Gastrocnemius medialis (tissue), 4 donors: ENCODE measurements around the gene SMTNL2. TPM values are rescaled to one million over a fixed set of nuclear protein-coding genes. Genes with fewer than 3 reads are reported as not detected.

Experiments
- ATAC-seq, 2 donors: fragments of 150-250 bp; one replicate each; pipeline ENCODE4 v1.9.1; 2016
- DNase-seq, 2 donors: peaks; one replicate each; pipeline ENCODE4 v3.0.0-alpha.2; 2019
- H3K27ac ChIP-seq, 4 donors: fragments of 200-600 bp; sonication (generic); 1 replicate in 1 of 4; 2 replicates in 3 of 4; pipeline ENCODE4 v1.5.1; 2016 to 2018; ENCODE audit warnings: mild to moderate bottlenecking in 2 of 4, moderate library complexity in 1 of 4
- H3K27me3 ChIP-seq, 3 donors: fragments of 200-600 bp; sonication (generic) in 2 of 3; 1 replicate in 1 of 3; 2 replicates in 2 of 3; pipeline versions ENCODE4 v1.5.1 to v1.6.0; 2016 to 2019; ENCODE audit warnings: mild to moderate bottlenecking in 1 of 3, moderate library complexity in 1 of 3
- H3K36me3 ChIP-seq, 2 donors: fragments of 200-600 bp; sonication (generic) in 1 of 2; one replicate each; pipeline ENCODE4 v1.5.1; 2017 to 2018
- H3K4me1 ChIP-seq, 2 donors: fragments of 200-600 bp; sonication (generic) in 1 of 2; one replicate each; pipeline ENCODE4 v1.5.1; 2016 to 2017; ENCODE audit warnings: mild to moderate bottlenecking in 2 of 2
- H3K4me3 ChIP-seq, 4 donors: fragments of 200-600 bp; sonication (generic) in 3 of 4; 1 replicate in 1 of 4; 2 replicates in 3 of 4; pipeline ENCODE4 v1.5.1; 2016 to 2019; ENCODE audit warnings: mild to moderate bottlenecking in 2 of 4
- H3K9me3 ChIP-seq, 3 donors: fragments of 200-600 bp; sonication (generic) in 2 of 3; 1 replicate in 1 of 3; 2 replicates in 2 of 3; pipeline ENCODE4 v1.5.1; 2016 to 2019
- POLR2A ChIP-seq, 2 donors: fragments of 450-650 bp; IDR thresholded peaks; one replicate each; pipeline ENCODE4 v1.6.1; 2017; ENCODE audit warnings: antibody characterized with exemption in 2 of 2, mild to moderate bottlenecking in 2 of 2, moderate library complexity in 2 of 2
- in situ Hi-C, 4 donors: fragments of 200-750 bp; cut with MboI; loops; one replicate each; pipeline versions ENCODE4 v1.15.0 to v1.8.0; 2017; ENCODE audit warnings: low sequenced_read_pairs in 4 of 4
- intact Hi-C: fragments of 100-400 bp; cut with DNase I; formaldehyde crosslinking; loops from one replicate; pipeline ENCODE4 v1.15.1; 2023; ENCODE audit warnings: low total_unique reads
- total RNA-seq, 4 donors: library from RNA; depleted of rRNA; stranded (reverse); fragments of >200 nt; gene quantifications; one replicate each; pipeline versions ENCODE4 v1.1.0 to v1.2.3, GENCODE V29; 2016
- TF ChIP-seq, protein P1 (sequence below), 5 experiments: fragments of 450-650 bp in 3 of 5; fragments of 200-600 bp in 2 of 5; sonication (generic) in 2 of 5; IDR thresholded peaks in 4 of 5; conservative IDR thresholded peaks in 1 of 5; 1 replicate in 4 of 5; 2 replicates in 1 of 5; pipeline ENCODE4 v1.5.1; 2016 to 2019; ENCODE audit warnings: antibody characterized with exemption in 5 of 5, mild to moderate bottlenecking in 3 of 5, moderate library complexity in 3 of 5

The SMTNL2 gene
- total RNA-seq, 4 donors from 2014 or later: 110 to 588 (median 420) TPM

DNA sequence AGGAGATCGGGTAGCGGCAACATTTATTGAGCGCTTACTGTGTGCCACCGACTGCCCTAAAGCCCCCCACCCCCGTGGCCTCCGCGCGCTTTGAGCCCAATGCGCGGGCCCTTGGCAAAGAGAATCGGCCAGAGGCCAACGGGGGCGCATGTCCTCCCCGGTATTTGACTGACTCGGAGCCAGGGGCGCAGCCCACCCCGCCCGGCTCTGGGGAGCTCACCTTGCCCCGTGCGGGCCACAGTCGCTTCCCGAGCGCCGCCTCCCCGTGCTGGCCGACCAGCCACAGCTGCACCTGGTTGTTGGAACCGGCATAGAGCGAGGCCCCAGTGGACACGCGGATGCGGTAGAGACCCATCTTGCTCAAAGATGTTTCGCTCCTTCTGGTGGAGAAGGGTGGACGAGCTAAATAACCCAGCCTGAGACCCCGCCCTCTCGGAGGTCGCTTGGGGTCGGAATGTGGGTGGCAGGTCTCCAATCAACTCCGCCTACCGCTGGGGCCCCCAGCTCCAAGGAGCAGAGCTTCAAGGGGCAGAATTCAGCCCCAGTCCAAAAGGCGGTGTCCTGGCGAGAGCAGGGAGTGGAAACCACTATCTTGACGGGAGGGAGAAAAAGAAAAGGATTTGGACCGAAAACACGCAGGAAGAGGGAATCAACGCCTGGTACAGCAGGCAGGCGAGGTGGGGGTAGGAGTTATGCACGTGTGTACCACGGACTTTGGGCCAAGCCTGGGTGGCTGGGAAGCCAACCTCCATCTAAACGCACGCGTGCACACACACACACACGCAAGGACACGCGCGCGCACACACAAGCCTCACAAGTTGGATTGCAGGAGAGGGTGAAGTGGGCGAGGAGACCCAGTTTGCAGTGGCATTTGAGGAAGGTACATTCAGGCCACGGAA is 57.2 kb downstream of the SMTNL2 start, which contains the start of gene ALOX15:
TSS of gene ALOX15 (minus strand) at position 382 of the 899 bp plus-strand sequence. CDS start at position 355, 27 bp downstream.
- Histone ChIP-seq H3K4me1 (no peaks in the 10 kb centered on the region), H3K27me3 (peaks cover 54 to 64% (median 62%) of the 10 kb centered on the region in 3 donors), H3K36me3 (no peaks in the 10 kb centered on the region), H3K27ac (no peak within 1 kb of the TSS), H3K9me3 (no peaks in the 10 kb centered on the region), H3K4me3 (no peak within 1 kb of the TSS)
- intact Hi-C loops (no loop called here), in situ Hi-C loops (loop anchor here in 2 of 4 donors (25.0 kb wide), 1 partner anchor 204 kb away; the partner anchor contains the start of gene SPNS3 (in 2 of the 2))
- DNase-seq (no peak), ATAC-seq (no peak)
- no peak for TF ChIP-seq POLR2A (IDR thresholded peaks at IDR 0.05)
- TF ChIP-seq, protein P1, sequence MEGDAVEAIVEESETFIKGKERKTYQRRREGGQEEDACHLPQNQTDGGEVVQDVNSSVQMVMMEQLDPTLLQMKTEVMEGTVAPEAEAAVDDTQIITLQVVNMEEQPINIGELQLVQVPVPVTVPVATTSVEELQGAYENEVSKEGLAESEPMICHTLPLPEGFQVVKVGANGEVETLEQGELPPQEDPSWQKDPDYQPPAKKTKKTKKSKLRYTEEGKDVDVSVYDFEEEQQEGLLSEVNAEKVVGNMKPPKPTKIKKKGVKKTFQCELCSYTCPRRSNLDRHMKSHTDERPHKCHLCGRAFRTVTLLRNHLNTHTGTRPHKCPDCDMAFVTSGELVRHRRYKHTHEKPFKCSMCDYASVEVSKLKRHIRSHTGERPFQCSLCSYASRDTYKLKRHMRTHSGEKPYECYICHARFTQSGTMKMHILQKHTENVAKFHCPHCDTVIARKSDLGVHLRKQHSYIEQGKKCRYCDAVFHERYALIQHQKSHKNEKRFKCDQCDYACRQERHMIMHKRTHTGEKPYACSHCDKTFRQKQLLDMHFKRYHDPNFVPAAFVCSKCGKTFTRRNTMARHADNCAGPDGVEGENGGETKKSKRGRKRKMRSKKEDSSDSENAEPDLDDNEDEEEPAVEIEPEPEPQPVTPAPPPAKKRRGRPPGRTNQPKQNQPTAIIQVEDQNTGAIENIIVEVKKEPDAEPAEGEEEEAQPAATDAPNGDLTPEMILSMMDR (IDR thresholded peaks at IDR 0.05 in 4 of 5, conservative IDR thresholded peaks at IDR 0.05 in 1 of 5): no peak

DNA sequence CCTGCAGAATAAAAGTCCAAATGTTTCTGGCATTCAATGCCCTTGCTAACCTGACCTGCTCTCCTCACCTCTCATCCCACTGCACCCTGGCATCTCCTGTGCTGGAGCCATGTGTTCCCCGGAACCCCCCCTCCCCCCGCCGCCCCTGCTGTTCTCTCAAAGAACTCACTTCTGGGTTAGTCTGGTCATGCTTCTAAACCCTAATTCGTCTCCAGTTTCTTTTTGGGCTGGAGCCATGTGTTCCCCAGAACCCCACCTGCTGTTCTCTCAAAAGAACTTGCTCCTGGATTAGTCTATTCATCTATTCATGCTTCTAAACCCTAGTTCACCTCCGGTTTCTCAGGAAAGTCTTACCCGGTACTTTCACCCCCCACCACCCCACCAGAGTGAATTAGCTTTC is 58.0 kb downstream of the SMTNL2 start:
- Histone ChIP-seq H3K27ac (no peak overlapping the region), H3K36me3 (no peaks in the 10 kb centered on the region), H3K27me3 (peaks cover 48 to 62% (median 57%) of the 10 kb centered on the region in 3 donors), H3K4me3 (no peak overlapping the region), H3K4me1 (no peaks in the 10 kb centered on the region), H3K9me3 (no peaks in the 10 kb centered on the region)
- no peak for DNase-seq
- no peak for TF ChIP-seq POLR2A (IDR thresholded peaks at IDR 0.05)
- TF ChIP-seq, protein P1 (IDR thresholded peaks at IDR 0.05 in 4 of 5, conservative IDR thresholded peaks at IDR 0.05 in 1 of 5): no peak
- in situ Hi-C loops: loop anchor here in 2 of 4 donors (25.0 kb wide), 1 partner anchor 205 kb away; the partner anchor contains the start of gene SPNS3 (in 2 of the 2)
- ATAC-seq: no peak
- intact Hi-C loops: no loop called here

- Histone ChIP-seq H3K4me1 (no peaks in the 10 kb centered on the region), H3K9me3 (no peaks in the 10 kb centered on the region), H3K27ac (no peak overlapping the region), H3K27me3 (peaks cover 44 to 57% (median 51%) of the 10 kb centered on the region in 3 donors), H3K4me3 (no peak overlapping the region), H3K36me3 (no peaks in the 10 kb centered on the region)
- no peak for DNase-seq
- intact Hi-C loops (no loop called here), in situ Hi-C loops (loop anchor here in 2 of 4 donors (25.0 kb wide), 1 partner anchor 206 kb away; the partner anchor contains the start of gene SPNS3 (in 2 of the 2))
- TF ChIP-seq POLR2A (IDR thresholded peaks at IDR 0.05): no peak
- TF ChIP-seq, protein P1 (IDR thresholded peaks at IDR 0.05 in 4 of 5, conservative IDR thresholded peaks at IDR 0.05 in 1 of 5): no peak
- ATAC-seq: no peak
Observed at GRCh38 chr17:4643676-4644075, 59.3 kb downstream of the SMTNL2 start.

- Histone ChIP-seq H3K9me3 (no peaks in the 10 kb centered on the region), H3K27ac (no peak overlapping the region), H3K27me3 (peaks cover 37 to 49% (median 40%) of the 10 kb centered on the region in 3 donors), H3K4me3 (no peak overlapping the region), H3K4me1 (no peaks in the 10 kb centered on the region), H3K36me3 (no peaks in the 10 kb centered on the region)
- in situ Hi-C loops: loop anchor here in 2 of 4 donors (25.0 kb wide), 1 partner anchor 208 kb away; the partner anchor contains the start of gene SPNS3 (in 2 of the 2)
- DNase-seq (no peak), ATAC-seq (no peak)
- TF ChIP-seq POLR2A (IDR thresholded peaks at IDR 0.05): no peak
- TF ChIP-seq, protein P1 (IDR thresholded peaks at IDR 0.05 in 4 of 5, conservative IDR thresholded peaks at IDR 0.05 in 1 of 5): no peak
- intact Hi-C loops: no loop called here
Observed at GRCh38 chr17:4645642-4646041, 61.3 kb downstream of the SMTNL2 start.
